Ascending aorta (tissue), 2 donors: ENCODE results near the gene HID1. TPM values are rescaled to one million over a fixed set of nuclear protein-coding genes. Genes with fewer than 3 reads are reported as not detected.

ENCODE experiments used
- DNase-seq, 2 donors: peaks; one replicate each; pipeline ENCODE4 v3.0.0-alpha.2; 2019; ENCODE audit warnings: low spot score in 2 of 2
- H3K27ac ChIP-seq, 2 donors: fragments of 200-600 bp; sonication (generic); one replicate each; pipeline ENCODE4 v1.5.1; 2016 to 2017; ENCODE audit warnings: mild to moderate bottlenecking in 1 of 2
- H3K27me3 ChIP-seq: fragments of 200-600 bp; sonication (generic); one replicate; pipeline ENCODE4 v1.5.1; 2017
- H3K36me3 ChIP-seq, 2 donors: fragments of 200-600 bp; sonication (generic); one replicate each; pipeline ENCODE4 v1.5.1; 2016
- H3K4me1 ChIP-seq, 2 donors: fragments of 200-600 bp; sonication (generic); one replicate each; pipeline ENCODE4 v1.5.1; 2016 to 2017; ENCODE audit warnings: mild to moderate bottlenecking in 1 of 2
- H3K4me3 ChIP-seq, 2 donors: fragments of 200-600 bp; sonication (generic); one replicate each; pipeline ENCODE4 v1.5.1; 2016 to 2017; ENCODE audit warnings: mild to moderate bottlenecking in 1 of 2
- H3K9me3 ChIP-seq, 2 donors: fragments of 200-600 bp; sonication (generic); one replicate each; pipeline ENCODE4 v1.5.1; 2016
- intact Hi-C: fragments of 100-400 bp; cut with DNase I; formaldehyde crosslinking; loops from one replicate; pipeline ENCODE4 v1.15.1; 2023
- total RNA-seq: library from RNA; depleted of rRNA; stranded (reverse); fragments of >200 nt; gene quantifications from one replicate; pipeline ENCODE4 v1.1.0, GENCODE V29; 2016
- TF ChIP-seq, protein P1 (sequence below), 3 experiments: fragments of 200-600 bp in 2 of 3; fragments of 450-650 bp in 1 of 3; sonication (generic) in 2 of 3; IDR thresholded peaks; one replicate each; pipeline ENCODE4 v1.5.1; 2016 to 2019; ENCODE audit warnings: antibody characterized with exemption in 3 of 3, mild to moderate bottlenecking in 1 of 3, moderate library complexity in 1 of 3

HID1 gene
- total RNA-seq, 1 donor from 2014 or later = 103 TPM

DNA sequence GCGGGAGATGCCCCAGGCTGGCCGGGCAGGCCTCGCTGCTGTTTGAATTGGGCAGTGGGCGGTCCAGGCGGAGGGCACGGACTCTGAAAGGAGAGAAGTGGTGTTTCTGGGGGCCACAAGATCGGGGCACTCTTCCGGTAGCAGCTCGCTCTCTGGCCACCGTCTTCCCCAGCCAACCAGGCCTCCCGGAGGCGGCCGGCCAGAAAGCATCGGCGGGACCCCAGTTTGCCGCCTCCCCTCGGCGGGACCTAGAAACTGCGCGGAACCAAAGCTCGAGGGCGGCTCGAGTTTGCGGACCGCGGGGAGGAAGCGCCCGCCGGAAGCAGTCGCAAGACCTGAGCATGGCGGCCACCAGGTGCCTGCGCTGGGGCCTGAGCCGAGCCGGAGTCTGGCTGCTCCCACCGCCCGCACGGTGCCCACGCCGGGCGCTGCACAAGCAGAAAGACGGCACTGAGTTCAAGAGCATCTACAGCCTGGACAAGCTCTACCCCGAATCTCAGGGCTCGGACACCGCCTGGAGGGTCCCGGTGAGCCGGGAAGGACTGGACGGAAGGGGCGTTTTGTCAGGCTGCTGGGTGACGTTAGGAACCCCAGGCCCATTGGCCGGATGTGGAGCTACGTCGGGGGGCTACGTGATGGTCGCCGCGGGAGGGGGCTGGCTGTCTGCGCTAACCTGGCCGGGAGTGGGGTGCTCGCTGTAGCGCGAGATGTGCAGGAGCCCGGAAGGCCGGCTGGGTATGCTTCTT, 40.0 kb upstream of the HID1 start, which contains the start of gene MRPL58:
Gene MRPL58, plus strand, starts transcription at position 325 of the 746 bp plus-strand sequence. Its CDS starts 17 bp downstream, at position 342.
- Histone ChIP-seq H3K4me3 (peak within 1 kb of the TSS; percentile 68 to 88), H3K4me1 (peaks cover 4 to 18% of the 10 kb centered on the region in 2 donors), H3K9me3 (no peaks in the 10 kb centered on the region), H3K27me3 (no peaks in the 10 kb centered on the region), H3K27ac (peak within 1 kb of the TSS; percentile 83 to 91), H3K36me3 (peaks cover 3 to 10% of the 10 kb centered on the region in 2 donors)
- TF ChIP-seq, protein P1, sequence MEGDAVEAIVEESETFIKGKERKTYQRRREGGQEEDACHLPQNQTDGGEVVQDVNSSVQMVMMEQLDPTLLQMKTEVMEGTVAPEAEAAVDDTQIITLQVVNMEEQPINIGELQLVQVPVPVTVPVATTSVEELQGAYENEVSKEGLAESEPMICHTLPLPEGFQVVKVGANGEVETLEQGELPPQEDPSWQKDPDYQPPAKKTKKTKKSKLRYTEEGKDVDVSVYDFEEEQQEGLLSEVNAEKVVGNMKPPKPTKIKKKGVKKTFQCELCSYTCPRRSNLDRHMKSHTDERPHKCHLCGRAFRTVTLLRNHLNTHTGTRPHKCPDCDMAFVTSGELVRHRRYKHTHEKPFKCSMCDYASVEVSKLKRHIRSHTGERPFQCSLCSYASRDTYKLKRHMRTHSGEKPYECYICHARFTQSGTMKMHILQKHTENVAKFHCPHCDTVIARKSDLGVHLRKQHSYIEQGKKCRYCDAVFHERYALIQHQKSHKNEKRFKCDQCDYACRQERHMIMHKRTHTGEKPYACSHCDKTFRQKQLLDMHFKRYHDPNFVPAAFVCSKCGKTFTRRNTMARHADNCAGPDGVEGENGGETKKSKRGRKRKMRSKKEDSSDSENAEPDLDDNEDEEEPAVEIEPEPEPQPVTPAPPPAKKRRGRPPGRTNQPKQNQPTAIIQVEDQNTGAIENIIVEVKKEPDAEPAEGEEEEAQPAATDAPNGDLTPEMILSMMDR (IDR thresholded peaks at IDR 0.05) = peak; percentile 59 to 66 (median 63)
- DNase-seq = peak in 1 of 2 donors; percentile 89
- intact Hi-C loops = loop anchor here (1.0 kb wide), 3 partner anchors 20 to 51 kb away; no protein-coding TSS in a partner anchor

DNA sequence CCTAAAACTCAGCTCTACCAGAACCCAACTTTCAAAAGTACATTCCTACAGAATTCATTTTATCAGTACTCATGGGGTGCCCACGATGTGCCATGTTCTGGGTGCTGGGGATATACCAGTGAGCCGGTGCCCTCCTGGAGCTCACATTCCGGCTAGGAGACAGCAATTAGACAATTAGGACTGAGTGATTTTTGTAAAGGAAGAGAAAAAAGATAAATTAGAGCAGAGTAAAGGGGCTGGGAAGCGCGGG, 39.5 kb upstream of the HID1 start:
- Histone ChIP-seq H3K4me1 (peaks cover 4 to 18% of the 10 kb centered on the region in 2 donors), H3K27ac (peak overlapping the region; percentile 83 to 91), H3K9me3 (no peaks in the 10 kb centered on the region), H3K27me3 (no peaks in the 10 kb centered on the region), H3K36me3 (peaks cover 0 to 7% of the 10 kb centered on the region in 2 donors), H3K4me3 (peak overlapping the region; percentile 68 to 88)
- intact Hi-C loops = loop anchor here (1.0 kb wide), 2 partner anchors 20 to 24 kb away; no protein-coding TSS in a partner anchor
- TF ChIP-seq, protein P1 (IDR thresholded peaks at IDR 0.05) = no peak
- no peak for DNase-seq

- H3K27ac ChIP-seq = peak overlapping the region; percentile 83 to 91
- intact Hi-C loops = loop anchor here (1.0 kb wide), 2 partner anchors 21 to 23 kb away; no protein-coding TSS in a partner anchor
- H3K36me3 ChIP-seq = peaks cover 0 to 2% of the 10 kb centered on the region in 2 donors
- DNase-seq = peak in 1 of 2 donors; percentile 79
- peak overlapping the region; percentile 68 to 88 for H3K4me3 ChIP-seq
- H3K4me1 ChIP-seq = peaks cover 4 to 18% of the 10 kb centered on the region in 2 donors
- no peaks in the 10 kb centered on the region for H3K27me3 ChIP-seq
- no peaks in the 10 kb centered on the region for H3K9me3 ChIP-seq
- TF ChIP-seq, protein P1 (IDR thresholded peaks at IDR 0.05) = no peak
Measured at GRCh38 chr17:75011401-75012095, 39.0 kb upstream of the HID1 start.

- H3K27me3 ChIP-seq = no peaks in the 10 kb centered on the region
- no peak for DNase-seq
- peaks cover 4 to 18% of the 10 kb centered on the region in 2 donors for H3K4me1 ChIP-seq
- intact Hi-C loops = no loop called here
- H3K36me3 ChIP-seq = no peaks in the 10 kb centered on the region
- H3K27ac ChIP-seq = peak overlapping the region in 1 of 2 donors; percentile 83
- H3K9me3 ChIP-seq = no peaks in the 10 kb centered on the region
- H3K4me3 ChIP-seq = no peak overlapping the region
- TF ChIP-seq, protein P1 (IDR thresholded peaks at IDR 0.05) = no peak
Measured at GRCh38 chr17:75010683-75011400, 38.3 kb upstream of the HID1 start.

DNA sequence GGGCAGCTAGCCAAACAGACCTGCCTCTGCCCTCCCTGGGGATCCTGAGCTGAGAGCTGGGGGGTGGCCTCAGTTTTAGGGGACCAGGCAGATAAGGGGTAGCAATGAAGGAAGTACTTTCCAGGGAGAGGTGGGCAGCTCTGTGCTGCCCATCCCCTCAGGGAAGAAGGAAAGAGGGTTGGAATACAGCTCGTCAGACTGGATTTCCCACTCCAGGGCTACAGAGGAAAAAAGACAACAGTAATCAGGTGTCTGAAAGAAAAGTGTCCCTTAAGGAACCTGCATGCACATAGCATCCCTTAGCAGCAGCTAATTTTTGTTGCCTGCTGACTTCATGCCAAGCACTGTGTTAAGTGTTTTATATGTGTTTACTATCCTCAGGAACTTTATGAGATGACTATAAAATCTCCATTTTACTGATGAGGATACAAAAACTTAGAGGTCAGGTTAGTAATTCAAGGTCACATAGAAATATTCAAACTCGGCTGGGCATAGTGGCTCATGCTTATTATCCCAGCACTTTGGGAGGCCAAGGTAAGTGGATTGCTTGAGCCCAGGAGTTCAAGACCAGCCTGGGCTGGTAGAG, 36.7 kb upstream of the HID1 start:
- Histone ChIP-seq H3K9me3 (no peaks in the 10 kb centered on the region), H3K27ac (no peak overlapping the region), H3K4me3 (no peak overlapping the region), H3K4me1 (peaks cover 4 to 18% of the 10 kb centered on the region in 2 donors), H3K27me3 (no peaks in the 10 kb centered on the region), H3K36me3 (peaks cover 10 to 11% of the 10 kb centered on the region in 2 donors)
- TF ChIP-seq, protein P1 (IDR thresholded peaks at IDR 0.05) = no peak
- intact Hi-C loops = no loop called here
- DNase-seq = no peak
